RPMI8226 (cell line): ENCODE results near the gene LILRA6.
A peak's percentile ranks its signal among the peaks of the same experiment; 100 is the strongest.
"Not testable (repeated sequence)": the region's sequence is repeated elsewhere in the genome, so short reads cannot be mapped to it uniquely, and the experiment has no call there.

Experiments
- DNase-seq: peaks from one replicate; pipeline ENCODE4 v3.0.0-alpha.2; 2015

Gene LILRA6

DNA sequence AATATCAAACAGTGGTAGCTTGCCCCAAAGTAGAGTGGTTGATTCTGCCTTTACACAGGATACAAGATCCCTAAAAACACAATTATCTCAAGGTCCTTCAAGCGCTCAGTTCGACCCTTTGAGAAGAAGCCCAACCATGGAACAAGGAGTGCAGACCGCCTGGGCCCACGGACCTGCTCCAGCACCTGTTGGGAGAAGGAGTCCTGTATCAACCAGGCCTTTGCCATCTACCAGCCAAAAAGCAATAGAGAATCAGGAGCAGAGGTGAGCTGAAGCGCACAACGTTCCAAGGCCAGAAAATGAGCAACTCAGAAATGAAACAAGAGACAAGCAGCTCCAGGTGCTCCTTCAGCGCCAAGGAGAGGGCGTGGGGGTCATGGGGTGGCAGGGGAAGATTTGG is 13.4 kb downstream of the LILRA6 start:
- DNase-seq: no peak

GRCh38 chr19:54224619-54225018 is 18.0 kb downstream of the LILRA6 start:
- DNase-seq: not testable (repeated sequence)

DNA sequence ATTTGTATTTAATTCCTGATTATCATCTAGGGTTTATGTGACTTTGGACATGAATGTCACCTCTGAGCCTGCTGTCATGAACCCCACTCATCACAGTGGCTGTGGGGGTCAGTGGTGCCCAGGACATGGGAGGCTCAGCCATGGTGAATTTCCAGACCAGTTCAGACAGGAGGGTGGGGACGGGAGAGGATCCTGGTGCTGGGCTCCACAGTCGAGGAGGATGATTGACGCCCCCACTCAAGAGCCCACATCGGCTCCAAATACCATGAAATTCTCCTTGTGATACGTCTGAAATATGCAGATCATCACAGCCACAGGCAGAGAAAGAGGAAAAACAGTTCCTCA is 18.7 kb downstream of the LILRA6 start:
- DNase-seq: not testable (repeated sequence)

DNA sequence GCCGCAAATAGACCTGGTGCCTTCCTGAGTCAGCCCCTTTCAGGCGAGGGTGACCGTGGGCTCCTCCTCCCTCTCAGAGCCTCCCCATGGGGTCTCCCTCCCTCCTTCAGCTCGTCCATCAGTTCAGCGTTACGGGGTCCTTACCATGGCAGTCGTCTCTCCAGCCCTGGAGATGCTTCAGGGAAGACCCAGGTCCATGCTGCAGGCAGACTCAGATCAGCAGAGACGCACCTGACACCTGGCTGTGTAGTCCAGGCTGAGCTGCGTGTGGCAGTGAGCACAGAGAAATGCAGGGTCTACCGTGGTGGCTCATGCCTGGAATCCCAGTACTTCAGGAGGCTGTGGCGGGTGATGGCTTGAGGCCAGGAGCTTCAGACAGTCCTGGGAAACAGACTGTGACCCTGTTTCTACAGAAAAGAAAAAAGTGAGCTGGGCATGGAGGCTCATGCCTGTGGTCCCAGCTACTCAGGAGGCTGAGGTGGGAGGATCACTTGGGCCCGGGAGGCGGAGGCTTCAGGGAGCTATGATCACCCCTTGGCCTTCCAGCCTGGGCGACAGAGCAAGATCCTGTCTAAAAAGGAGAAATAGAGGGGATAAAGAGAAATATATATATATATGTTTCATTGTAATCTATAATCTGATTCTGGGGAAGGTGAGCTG is 19.2 kb downstream of the LILRA6 start:
- not testable (repeated sequence) for DNase-seq

GRCh38 chr19:54222474-54223276 is 19.9 kb downstream of the LILRA6 start, which contains the start of gene LILRB3:
Gene LILRB3, minus strand, starts transcription at chr19:54223007. Its CDS starts 31 bp downstream, at chr19:54222976.
- not testable (repeated sequence) for DNase-seq

GRCh38 chr19:54221947-54222346 is 20.6 kb downstream of the LILRA6 start:
- not testable (repeated sequence) for DNase-seq

DNA sequence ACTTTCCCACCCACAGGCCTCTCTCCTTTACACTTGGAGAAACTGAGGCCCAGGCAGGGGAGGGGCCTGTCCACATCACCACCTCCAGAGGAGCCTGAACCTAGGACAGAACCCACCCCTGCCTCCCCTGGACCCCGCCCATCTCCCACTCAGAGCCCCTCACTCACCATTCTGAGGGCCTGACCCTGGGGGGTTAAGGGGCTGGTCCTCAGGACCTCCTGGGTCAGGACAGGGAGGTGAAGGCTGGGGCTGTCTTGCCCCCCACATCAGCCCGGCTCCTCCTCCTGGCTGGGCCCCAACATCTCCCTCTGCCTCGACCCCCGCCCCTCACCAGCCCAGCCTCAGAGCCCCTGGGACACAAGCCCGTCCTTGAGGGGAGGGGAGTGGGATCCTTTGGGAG is 22.9 kb downstream of the LILRA6 start:
- DNase-seq: not testable (repeated sequence)

- DNase-seq: no peak
Measured at GRCh38 chr19:54218960-54219661, 23.5 kb downstream of the LILRA6 start.

GRCh38 chr19:54218259-54218658 is 24.3 kb downstream of the LILRA6 start:
- no peak for DNase-seq

DNA sequence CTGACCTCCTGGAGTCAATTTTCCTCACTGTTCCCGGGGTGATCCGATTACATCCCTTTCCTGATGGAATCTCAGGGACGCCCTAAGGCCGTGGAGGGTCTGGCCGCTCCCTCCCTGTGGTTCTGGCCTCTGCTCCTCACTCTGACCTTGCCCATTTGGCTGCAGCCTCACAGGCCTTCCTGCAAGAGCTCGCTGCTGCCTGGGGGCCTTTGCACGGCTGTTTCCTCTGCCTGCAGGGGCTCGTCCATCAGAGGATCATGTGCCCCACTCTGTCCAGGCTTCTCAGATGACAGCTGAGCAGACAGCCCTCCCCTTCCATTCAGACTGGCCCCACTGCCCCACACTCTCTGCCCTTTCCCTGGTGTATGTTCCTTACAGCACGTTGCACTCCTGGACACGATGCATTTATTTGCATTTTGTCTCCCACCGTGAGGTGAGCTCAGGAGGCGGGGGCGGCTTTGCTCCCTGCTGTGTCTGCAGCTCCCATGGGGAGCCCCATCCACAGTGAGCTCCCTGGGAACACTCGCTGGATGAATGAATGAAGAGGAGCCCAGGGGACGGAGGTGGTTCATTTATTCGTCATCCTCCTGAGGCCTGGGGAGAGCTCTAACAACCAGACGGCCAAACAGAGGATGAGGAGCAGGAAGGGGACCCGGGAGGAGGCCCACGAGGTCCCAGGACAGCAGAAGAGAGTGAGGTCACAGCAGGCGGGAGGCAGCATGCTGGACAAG is 24.9 kb downstream of the LILRA6 start:
- not testable (repeated sequence) for DNase-seq

GRCh38 chr19:54216869-54217268 is 25.7 kb downstream of the LILRA6 start:
- no peak for DNase-seq

DNA sequence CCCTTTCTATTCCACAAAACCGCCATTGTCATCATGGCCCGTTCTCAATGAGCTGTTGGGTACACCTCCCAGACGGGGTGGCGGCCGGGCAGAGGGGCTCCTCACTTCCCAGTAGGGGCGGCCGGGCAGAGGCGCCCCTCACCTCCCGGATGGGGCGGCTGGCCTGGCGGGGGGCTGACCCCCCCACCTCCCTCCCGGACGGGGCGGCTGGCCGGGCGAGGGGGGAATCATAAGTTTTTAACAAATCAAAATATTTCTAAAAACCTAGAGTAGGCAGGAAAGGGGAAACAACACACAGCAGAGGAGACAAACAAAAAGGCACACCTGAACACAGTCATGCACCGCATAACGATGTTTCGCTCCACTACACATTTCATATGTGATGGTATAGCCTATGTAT is 27.9 kb downstream of the LILRA6 start:
- not testable (repeated sequence) for DNase-seq

- not testable (repeated sequence) for DNase-seq
Measured at GRCh38 chr19:54214217-54214616, 28.4 kb downstream of the LILRA6 start.

GRCh38 chr19:54211235-54211634 is 31.4 kb downstream of the LILRA6 start:
- no peak for DNase-seq

- peak; percentile 84 for DNase-seq
Measured at GRCh38 chr19:54209811-54210494, 32.6 kb downstream of the LILRA6 start.

DNA sequence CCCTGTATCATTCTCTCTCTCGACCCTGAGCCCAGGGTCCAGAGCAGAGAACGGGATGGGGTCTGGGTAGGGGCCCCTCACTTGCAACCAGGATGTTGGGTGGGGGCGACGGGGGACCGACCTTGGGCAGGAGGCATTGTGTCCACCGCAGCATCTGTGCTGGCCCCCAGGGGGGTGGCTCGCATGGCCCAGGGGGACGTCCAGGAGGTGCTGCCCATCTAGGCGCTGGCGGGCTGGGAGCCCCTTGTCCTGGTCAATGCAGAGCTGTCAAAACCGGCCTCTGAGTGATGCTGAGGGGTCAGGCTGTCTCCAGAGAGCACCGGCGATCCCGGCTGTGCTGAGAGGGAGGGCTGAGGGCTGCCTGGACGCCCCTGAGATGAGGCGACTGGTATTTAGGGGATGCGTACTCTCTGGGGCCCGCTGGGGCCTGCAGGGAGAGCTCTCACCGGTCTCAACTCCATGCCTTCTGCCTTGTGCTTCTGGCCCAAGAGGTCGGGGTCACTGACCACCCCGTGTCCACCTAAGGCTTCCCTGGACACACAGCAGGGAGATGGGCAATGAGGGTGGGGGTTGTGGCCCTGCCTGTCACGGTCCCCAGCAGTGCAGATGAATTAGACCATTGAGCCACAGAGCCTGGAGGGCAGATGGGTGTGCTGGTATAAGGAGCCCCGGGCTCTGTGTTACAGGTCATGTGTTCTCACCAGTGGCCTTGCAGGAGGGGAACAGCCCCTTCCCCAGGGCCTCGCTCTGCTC is 33.4 kb downstream of the LILRA6 start:
- no peak for DNase-seq

DNA sequence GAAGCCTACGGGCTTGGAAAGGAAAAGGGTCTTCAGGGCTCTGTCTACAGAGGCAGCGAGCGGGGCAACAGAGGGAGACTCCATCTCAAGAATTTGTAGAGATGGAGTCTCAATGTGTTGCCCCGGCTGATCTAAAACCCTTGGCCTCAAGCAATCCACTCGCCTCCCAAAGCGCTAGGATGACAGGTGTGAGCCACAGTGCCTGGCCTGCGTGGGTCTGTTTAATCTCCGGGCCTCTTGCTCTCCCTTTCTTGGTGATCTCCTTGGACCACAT is 33.9 kb downstream of the LILRA6 start:
- no peak for DNase-seq

DNA sequence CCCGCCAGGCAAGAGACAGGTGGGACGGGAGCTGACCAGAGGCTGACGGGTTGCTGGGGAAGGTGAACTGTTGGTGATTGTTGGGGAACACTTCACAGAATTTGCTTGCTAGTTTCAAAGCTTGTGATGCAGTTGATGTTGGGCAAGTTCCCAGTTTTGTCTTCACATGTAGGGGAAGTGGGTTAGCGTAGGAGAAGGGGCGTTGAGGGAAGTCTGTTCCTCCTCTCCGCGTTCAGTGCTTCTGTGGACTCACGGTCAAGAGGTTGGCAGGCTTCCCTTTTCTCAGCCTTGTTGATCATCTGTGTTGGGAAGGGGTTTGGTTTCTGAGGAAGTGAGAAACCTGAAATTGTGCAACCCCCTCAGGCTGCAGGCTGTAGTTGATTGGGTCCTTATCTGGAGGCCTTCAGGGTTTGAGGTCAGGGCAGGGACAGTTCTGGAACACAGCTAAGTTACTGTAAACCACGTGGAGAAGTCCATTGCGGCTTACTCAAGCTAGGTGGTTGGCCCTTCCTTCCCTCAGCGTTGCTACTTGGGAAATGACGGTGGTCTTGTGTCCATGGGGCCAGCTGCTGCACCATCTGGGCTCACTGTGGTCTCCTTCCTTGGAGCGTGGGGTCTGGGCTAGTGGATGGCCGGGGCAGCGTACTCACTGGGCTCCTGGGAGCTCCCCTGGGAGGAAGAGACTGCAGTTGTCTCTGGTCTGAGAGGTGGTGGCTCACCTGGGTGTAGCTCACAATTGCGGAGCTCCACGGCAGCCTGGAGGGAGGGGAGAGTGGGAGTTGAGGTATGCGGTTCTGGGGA is 34.4 kb downstream of the LILRA6 start:
- peak; percentile 96 for DNase-seq

DNA sequence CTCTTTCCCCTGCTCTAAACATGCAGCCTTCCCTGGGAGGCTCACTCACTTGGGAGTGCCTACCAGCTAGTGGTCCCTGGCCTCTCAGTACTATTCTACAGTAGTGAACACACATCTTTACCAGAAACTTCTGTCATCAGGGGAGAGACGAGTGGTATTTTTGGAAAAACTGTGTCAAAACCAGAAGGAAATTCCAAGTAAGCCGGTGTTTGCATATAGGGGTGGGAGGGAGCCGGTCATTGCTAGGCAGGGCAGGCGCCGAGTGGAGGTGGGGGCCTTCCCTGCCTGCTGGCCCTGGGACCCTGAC is 35.0 kb downstream of the LILRA6 start:
- DNase-seq: no peak

GRCh38 chr19:54207193-54207592 is 35.4 kb downstream of the LILRA6 start:
- not testable (repeated sequence) for DNase-seq

GRCh38 chr19:54206831-54207177 is 35.8 kb downstream of the LILRA6 start:
- no peak for DNase-seq
